A172 (cell line): ENCODE measurements around the gene MCM3AP. TPM values are rescaled to one million over a fixed set of nuclear protein-coding genes. Genes with fewer than 3 reads are reported as not detected.

Experiments used
- DNase-seq: peaks from one replicate; pipeline ENCODE4 v3.0.0-alpha.2; 2015; ENCODE audit warnings: low spot score
- total RNA-seq: library from RNA; depleted of rRNA; stranded (reverse); fragments of >200 nt; shearing (Covaris generic); gene quantifications from 2 replicates; pipeline ENCODE4 v1.2.3, GENCODE V29; 2014; rRNA removed

Gene MCM3AP
- total RNA-seq, result 57.6 and 61.7 TPM in 2 replicates

DNA sequence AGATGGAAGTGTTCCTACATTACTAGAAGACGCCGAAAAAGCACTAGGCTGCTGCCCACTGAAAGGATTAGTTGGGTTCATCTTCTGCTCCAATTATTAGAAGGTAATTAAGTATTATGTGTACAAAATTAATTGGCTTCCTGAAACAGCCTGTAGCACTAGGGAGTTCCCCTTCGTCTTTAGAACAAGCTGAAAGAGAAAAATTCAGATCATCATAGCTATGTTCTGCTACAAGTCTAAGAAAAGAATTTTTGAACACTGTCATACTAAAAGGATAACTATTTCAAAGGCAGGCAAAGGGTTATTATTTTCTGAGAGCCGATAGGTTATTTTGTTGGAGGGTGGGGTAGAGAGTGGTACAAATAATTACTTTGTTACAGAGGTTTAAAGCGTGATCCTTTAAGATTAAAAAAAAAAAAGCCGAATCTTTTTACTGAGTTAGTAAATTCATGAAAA, at the start of gene MCM3AP:
Gene MCM3AP, minus strand, starts transcription at position 406 of the 456 bp plus-strand sequence. Its CDS starts 325 bp downstream, at position 81.
- DNase-seq, result no peak

DNA sequence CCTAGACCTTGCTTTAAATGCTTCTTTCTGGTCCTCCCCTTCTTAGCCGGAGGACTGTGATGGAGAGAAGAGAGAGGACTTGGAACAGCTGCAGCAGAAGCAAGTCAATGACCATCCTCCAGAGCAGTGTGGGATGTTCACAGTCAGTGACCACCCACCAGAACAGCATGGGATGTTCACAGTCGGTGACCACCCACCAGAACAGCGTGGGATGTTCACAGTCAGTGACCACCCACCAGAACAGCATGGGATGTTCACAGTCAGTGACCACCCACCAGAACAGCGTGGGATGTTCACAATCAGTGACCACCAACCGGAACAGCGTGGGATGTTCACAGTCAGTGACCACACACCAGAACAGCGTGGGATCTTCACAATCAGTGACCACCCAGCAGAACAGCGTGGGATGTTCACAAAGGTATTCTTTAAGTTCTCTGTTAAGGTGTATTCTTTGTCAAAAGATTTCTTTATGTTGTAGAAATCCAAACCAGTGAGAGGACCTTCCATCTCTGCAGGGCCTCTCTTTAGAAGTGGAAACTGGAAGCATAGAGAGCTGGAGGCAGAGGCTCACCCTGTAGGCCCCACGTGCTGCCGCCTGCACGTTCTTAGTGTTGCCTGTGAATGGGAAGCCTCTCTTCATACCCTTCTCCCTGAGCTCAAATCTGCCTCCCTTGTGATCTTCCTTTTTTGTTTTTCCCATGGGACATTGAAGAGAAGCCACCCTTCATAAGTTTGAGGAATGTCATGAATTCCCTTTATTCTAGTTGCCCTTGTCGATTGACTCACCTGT, 49.1 kb upstream of the MCM3AP start:
- DNase-seq, result no peak

DNA sequence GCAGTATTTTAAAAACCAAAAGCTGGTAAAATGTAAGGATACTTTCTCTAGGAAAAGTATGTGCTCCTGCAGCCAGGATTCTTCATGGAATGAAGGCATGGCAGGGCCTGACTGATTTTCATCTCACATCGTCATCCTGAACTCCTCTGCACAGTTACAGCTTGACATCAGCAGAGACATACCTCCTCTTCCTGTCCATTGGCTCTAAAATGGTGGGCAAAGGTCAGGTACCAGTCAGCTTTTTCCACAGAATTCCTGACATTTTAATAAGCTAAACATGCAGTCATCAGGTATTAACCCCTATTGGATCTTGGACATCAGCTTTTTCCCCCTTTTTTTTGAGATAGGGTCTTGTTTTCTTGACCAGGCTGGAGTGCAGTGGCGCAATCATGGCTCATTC, 44.4 kb upstream of the MCM3AP start:
- no peak for DNase-seq

DNA sequence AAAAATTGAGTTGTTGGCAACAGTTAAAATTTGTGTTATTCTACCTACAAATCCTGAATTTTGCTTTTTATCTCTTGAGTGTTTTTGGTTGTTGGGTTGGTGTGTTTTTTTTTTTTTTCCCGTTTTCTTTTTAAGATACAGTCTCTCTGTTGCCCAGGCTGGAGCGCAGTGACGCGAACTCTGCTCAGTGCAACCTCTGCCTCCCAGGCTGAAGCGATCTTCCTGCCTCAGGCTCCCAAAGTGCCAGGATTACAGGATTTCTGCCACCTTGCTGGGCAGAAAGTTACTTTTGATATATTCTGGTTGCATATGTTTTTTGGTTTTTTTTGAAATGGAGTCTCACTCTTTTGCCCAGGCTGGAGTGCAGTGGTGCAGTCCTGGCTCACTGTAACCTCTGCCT, 42.7 kb upstream of the MCM3AP start:
- DNase-seq, result no peak

DNA sequence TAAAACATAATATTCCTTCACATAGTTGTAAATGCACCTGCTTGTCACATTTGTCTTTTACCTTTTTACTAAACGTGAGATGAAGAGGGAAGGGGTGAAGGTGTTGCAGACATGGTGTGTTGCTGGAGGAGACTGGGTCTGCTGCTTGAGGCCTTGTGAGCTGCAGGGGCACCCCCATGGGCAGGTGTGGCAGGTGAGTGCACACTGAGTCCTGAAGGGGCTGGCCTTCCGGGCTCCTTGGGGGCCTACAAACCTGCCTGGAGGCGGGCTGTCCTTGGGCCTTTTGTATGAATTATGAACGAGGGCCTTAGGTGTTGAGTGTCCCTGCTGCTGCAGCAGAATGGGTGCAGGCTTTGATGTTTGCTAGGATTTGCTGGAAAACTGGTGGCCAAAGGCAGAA, 42.3 kb upstream of the MCM3AP start:
- no peak for DNase-seq

GRCh38 chr21:46326110-46326703, 40.8 kb upstream of the MCM3AP start:
- DNase-seq, result no peak

- DNase-seq, result peak; percentile 16
Measured at GRCh38 chr21:46325073-46325912, 39.9 kb upstream of the MCM3AP start.

DNA sequence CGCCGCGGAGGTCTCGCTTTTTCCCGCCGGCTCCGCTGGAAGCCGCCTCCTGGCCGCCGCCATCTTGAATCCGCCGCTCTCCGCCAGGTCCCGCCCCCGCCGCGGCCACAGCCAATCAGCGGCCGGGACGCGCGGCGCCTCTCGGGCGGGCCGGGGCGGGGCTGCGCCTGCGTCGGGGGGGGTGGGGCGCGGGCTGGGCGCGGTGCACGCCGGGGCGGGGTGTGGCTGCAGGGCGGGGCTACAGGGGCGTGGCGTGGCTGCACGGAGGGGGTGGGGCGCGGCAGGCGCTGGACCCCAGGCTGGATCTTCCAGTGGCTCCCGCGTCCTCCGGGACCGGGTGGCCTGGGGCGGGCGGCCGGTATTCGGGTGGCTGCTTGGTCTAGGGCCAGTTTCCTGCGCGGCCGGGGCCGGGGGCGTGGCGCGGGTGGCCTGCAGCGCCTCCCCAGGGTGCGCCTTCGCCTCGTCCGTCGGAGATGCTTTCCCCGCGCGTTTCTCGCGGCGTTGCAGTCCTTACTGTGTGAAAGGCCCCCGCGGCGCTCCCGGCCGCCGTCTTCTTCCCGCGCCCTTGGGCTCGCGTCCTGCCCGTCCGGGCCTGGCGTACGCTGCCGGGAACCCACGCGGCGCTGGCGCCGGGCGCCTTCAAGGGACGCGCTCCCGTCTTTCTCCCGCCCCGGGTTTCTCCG, 39.1 kb upstream of the MCM3AP start:
- DNase-seq, result peak; percentile 65

DNA sequence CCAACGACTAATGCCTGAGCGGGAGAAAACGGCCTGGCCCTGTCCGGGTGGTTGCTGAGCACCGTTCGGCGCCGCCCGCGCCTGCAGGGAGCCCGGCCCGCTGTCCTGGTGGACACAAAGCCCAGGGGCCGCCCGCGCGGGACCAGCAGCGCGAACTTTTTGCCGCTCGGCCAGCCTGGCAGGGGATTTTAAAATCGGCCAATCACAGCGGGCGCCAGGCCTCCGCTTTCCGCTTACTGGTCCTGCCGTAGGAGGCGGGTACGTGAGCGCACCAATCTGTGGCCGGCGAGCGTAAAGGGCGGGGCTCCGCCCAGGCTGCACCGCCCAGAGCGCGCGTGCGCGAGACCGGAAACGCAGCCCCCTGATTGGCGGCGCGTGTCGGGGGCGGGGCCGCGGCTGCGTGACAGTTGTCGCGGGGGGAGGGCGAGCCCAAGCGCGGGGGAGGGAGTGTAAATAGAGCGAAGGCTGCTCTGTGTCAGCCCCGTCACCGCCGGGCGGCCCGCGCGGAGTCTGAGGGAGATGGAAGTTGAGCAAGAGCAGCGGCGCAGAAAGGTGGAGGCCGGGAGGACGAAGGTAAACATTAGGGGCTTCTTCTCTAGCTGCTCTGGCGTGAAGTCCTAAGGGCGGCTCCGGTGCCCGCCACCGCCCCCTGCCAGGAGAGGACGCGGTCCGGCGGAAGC, 38.4 kb upstream of the MCM3AP start, which contains the start of the genes C21orf58 and PCNT:
Gene C21orf58, minus strand, starts transcription at position 161 of the 680 bp plus-strand sequence. CDS start 1,132 bp downstream, outside the sequence.
Gene PCNT, plus strand, starts transcription at position 447 of the 680 bp plus-strand sequence. Its CDS starts 73 bp downstream, at position 520.
- DNase-seq, result peak; percentile 95

DNA sequence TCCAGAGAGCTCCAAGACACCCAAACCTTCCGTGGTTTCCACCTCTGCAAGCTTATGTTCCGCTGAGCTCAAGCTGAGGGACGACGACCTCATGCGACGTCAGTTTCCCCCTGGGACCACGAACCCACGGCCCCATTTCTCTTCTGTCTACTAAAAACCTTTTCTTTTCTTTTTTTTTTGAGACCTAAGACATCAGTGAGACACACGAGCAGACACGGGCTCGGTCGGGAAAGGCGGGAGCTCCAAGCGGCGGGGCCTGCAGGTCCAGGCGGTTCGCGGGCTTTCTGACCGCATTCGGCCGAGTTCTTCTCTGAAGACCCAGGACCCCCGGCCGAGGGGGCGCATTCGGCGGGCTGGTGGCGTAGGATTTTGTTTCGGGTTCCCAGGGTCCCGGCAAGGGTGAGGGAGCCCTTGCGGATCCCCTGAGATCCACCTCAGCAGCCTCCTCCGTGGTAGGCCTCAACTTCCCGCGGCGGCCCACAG, 37.9 kb upstream of the MCM3AP start:
- DNase-seq, result no peak

GRCh38 chr21:46322351-46323226, 37.2 kb upstream of the MCM3AP start:
- DNase-seq, result no peak

GRCh38 chr21:46320331-46320801, 35.0 kb upstream of the MCM3AP start:
- DNase-seq, result no peak

DNA sequence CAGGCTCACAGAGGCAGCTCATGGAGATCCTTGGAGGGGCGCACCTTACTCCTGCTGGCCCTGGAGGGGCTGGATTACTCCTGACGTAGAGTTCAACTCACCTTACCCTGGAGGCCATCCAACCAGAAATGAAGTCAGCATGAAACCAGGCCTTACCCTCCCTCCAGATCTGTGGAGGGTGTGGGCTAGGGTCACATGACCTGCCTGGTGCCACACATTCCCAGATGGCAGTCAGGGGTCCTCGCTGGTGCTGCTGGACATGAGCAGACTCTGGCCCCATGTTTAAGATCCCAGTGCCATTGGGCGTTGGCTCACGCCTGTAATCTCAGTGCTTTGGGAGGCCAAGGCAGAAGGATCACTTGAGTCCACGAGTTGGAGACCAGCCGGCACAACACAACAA, 33.8 kb upstream of the MCM3AP start:
- no peak for DNase-seq

GRCh38 chr21:46318464-46318845, 33.0 kb upstream of the MCM3AP start:
- DNase-seq, result no peak

GRCh38 chr21:46317710-46318463, 32.5 kb upstream of the MCM3AP start:
- no peak for DNase-seq

DNA sequence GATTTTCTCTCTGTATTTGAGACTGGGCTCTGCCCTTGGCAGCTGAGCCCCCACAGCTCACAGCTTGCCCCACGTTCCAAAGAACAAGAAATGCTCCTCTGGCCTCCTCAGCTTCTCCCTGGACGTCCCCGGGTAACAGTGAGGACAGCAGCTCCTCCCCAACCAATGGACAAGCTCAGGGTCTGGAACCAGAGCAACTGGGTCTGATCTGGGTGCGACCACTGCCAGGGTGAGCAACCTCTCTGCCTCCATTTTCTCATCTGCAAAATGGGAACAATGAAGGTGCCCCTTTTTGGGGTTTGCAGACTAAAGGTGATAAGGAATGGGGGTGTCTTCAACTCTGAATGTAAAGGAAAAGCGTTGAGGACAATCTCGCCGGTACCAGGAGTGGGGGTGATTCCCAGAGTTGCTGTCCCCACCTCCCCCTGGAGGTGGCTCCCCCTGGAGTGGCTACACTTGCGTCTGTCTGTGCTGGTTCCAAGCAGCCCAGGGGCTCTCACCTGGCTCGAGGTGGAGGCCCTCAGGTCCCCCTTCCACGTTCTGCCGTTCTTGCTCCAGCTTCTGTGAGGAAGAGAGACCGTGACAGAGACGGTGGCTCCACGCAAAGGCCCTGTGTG, 31.4 kb upstream of the MCM3AP start:
- DNase-seq, result no peak

DNA sequence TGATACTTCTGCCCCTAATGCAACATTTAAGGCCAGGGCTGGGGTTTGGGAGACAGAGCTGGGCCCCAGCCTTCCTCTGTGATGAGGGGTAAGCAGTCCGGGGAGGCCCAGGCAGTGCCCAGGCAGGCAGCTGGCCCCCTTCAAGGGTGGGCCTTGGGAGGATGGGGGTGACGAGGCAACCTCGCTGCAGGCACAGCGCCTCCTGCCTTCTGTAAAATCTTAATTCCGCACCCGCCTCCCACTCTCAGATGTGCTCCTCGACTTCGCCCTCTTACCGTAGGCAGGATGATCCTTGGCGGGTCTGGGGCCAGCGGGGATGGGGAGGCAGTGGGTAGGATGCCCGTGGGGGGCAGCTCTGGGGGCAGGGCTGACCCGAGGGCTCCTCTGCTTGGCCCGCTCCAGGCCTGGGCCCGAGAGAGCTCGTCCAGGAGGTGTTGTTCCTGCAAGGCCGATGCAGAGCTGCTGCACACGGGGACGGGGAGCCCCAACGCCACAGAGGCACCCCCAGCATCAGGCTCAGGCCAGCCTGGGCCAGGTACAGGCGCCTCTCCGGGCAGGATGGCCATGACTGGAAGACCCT, 29.1 kb upstream of the MCM3AP start:
- no peak for DNase-seq

DNA sequence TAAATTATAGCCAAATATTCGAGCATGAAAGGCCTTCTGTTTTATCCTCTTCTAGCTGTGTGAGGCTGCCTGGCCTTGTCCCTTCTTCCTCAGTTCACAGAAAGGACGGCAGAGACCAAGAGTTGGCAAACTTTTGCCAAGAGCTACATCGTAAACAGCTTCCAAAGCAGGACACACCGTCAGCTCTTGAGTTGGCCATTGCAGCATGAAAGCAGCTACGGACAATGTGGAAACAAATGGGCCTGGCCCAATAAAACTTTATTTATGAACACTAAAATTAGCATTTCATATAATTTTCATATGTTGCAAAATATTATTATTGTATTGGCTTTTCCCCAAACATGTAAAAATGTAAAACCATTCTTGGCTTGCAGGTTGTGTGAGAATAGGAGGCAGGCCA, 27.5 kb upstream of the MCM3AP start:
- DNase-seq, result no peak
